Suprapubic skin (tissue), 4 donors: ENCODE results near the gene DDX49.

Experiments
- POLR2A ChIP-seq, 2 donors: fragments of 450-650 bp; IDR thresholded peaks; one replicate each; pipeline ENCODE4 v1.6.1; 2017; ENCODE audit warnings: antibody characterized with exemption in 2 of 2, mild to moderate bottlenecking in 2 of 2, moderate library complexity in 2 of 2
- POLR2AphosphoS5 ChIP-seq, 3 donors: sonication (generic); formaldehyde crosslinking; IDR thresholded peaks; one replicate each; pipeline ENCODE4 v1.6.1; 2017; ENCODE audit warnings: antibody characterized with exemption in 3 of 3
- TF ChIP-seq, protein P1 (sequence below), 2 donors: fragments of 200-600 bp in 1 of 2; fragments of 450-650 bp in 1 of 2; sonication (generic) in 1 of 2; IDR thresholded peaks; one replicate each; pipeline ENCODE4 v1.5.1; 2016 to 2019; ENCODE audit warnings: antibody characterized with exemption in 2 of 2, mild to moderate bottlenecking in 1 of 2, moderate library complexity in 1 of 2

DNA sequence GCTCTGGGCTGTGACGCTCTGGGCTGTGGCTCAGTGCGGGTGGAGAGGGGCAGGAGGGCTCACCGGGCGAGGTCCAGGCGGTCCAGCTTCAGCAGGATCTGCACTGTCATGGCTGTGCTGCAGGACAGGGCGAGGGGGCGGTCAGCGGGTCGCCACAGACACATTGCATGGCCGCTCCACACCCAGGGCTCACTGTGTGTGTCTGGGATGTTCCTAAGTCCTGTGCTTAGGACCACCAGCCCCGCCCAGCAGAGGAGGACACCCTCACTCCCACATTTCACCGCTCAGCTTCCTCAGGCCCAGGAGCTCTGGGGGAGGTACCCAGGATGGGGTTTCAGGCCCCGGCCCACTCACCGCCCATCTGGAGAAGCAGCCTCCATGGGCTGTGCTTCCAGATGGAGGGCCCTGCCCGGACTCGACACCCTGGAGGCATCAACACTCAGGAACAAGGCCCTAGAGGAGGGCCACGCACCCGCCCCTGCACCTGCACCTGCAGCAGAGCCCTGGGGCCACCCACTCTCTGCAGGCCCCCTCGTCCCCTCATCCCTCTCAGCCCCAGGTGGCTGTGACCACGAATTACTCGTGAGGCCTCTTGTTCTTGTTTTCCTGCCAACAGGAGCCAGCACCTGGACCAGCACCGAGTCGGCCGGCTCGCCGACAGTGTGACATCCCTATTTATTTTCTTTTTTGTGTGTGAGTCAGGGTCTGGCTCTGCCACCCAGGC lies 13.8 kb upstream of the DDX49 start:
- no peak for TF ChIP-seq POLR2A (IDR thresholded peaks at IDR 0.05)
- TF ChIP-seq, protein P1, sequence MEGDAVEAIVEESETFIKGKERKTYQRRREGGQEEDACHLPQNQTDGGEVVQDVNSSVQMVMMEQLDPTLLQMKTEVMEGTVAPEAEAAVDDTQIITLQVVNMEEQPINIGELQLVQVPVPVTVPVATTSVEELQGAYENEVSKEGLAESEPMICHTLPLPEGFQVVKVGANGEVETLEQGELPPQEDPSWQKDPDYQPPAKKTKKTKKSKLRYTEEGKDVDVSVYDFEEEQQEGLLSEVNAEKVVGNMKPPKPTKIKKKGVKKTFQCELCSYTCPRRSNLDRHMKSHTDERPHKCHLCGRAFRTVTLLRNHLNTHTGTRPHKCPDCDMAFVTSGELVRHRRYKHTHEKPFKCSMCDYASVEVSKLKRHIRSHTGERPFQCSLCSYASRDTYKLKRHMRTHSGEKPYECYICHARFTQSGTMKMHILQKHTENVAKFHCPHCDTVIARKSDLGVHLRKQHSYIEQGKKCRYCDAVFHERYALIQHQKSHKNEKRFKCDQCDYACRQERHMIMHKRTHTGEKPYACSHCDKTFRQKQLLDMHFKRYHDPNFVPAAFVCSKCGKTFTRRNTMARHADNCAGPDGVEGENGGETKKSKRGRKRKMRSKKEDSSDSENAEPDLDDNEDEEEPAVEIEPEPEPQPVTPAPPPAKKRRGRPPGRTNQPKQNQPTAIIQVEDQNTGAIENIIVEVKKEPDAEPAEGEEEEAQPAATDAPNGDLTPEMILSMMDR (IDR thresholded peaks at IDR 0.05): no peak
- TF ChIP-seq POLR2AphosphoS5 (IDR thresholded peaks at IDR 0.05): no peak
